Hepatocyte (in vitro differentiated cells): ENCODE data around the gene CAPRIN2. TPM values are rescaled to one million over a fixed set of nuclear protein-coding genes. Genes with fewer than 3 reads are reported as not detected.
A peak's percentile ranks its signal among the peaks of the same experiment; 100 is the strongest.

Experiments used
- DNase-seq: peaks from one replicate; pipeline ENCODE4 v3.0.0-alpha.2; 2016; ENCODE audit warnings: low spot score
- H2AFZ ChIP-seq: fragments of 200-600 bp; sonication (generic); 2 replicates; pipeline ENCODE4 v1.6.0; 2016; ENCODE audit warnings: antibody characterized with exemption, mild to moderate bottlenecking
- H3K27ac ChIP-seq: fragments of 200-600 bp; sonication (generic); 2 replicates; pipeline ENCODE4 v1.5.1; 2016; ENCODE audit warnings: mild to moderate bottlenecking
- H3K27me3 ChIP-seq: fragments of 200-600 bp; sonication (generic); 2 replicates; pipeline ENCODE4 v1.6.1; 2016
- H3K36me3 ChIP-seq: fragments of 200-600 bp; sonication (generic); replicated peaks from 2 replicates; pipeline ENCODE4 v1.5.1; 2016; ENCODE audit warnings: low read depth; ENCODE audit not compliant: insufficient read depth
- H3K4me1 ChIP-seq: fragments of 200-600 bp; sonication (generic); 2 replicates; pipeline ENCODE4 v1.5.1; 2016; ENCODE audit warnings: mild to moderate bottlenecking, moderate library complexity; ENCODE audit not compliant: insufficient read depth
- H3K4me2 ChIP-seq: fragments of 200-600 bp; sonication (generic); 2 replicates; pipeline ENCODE4 v1.6.0; 2016
- H3K4me3 ChIP-seq: fragments of 200-600 bp; sonication (generic); 2 replicates; pipeline ENCODE4 v1.5.1; 2016; ENCODE audit warnings: mild to moderate bottlenecking
- H3K79me2 ChIP-seq: fragments of 200-600 bp; sonication (generic); 2 replicates; pipeline ENCODE4 v1.6.0; 2017; ENCODE audit warnings: mild to moderate bottlenecking
- H3K9me2 ChIP-seq: fragments of 200-600 bp; sonication (generic); replicated peaks from 2 replicates; pipeline ENCODE4 v1.6.0; 2017; ENCODE audit warnings: mild to moderate bottlenecking; ENCODE audit not compliant: insufficient read depth
- H3K9me3 ChIP-seq: fragments of 200-600 bp; sonication (generic); 2 replicates; pipeline ENCODE4 v1.5.1; 2016; ENCODE audit warnings: low read depth, mild to moderate bottlenecking
- H4K20me1 ChIP-seq: fragments of 200-600 bp; sonication (generic); 2 replicates; pipeline ENCODE4 v1.6.0; 2016; ENCODE audit warnings: mild to moderate bottlenecking; ENCODE audit not compliant: insufficient read depth, poor library complexity, severe bottlenecking
- CTCF ChIP-seq: fragments of 200-600 bp; sonication (generic); IDR thresholded peaks from 2 replicates; pipeline ENCODE4 v1.5.1; 2016; ENCODE audit warnings: antibody characterized with exemption, mild to moderate bottlenecking; ENCODE audit not compliant: poor library complexity
- EZH2 ChIP-seq: fragments of 200-600 bp; sonication (generic); IDR thresholded peaks from 2 replicates; pipeline ENCODE4 v1.6.1; 2016; ENCODE audit warnings: antibody characterized with exemption, mild to moderate bottlenecking, borderline replicate concordance
- EZH2phosphoT487 ChIP-seq: fragments of 200-600 bp; sonication (generic); IDR thresholded peaks from one replicate; pipeline ENCODE4 v1.6.1; 2018; ENCODE audit warnings: antibody characterized with exemption, mild to moderate bottlenecking, low read depth, moderate library complexity; ENCODE audit not compliant: unreplicated experiment, severe bottlenecking
- WGBS: methylation state at CpG from one replicate; pipeline ENCODE4 v1.1.6; 2016; ENCODE audit warnings: low lambda C conversion rate; ENCODE audit errors: missing lambda C conversion rate; 5-methylcytosine and 5-hydroxymethylcytosine counted together
- polyA plus RNA-seq: library from polyadenylated mRNA; unstranded; fragments of >200 nt; fragmentation: Nextera tagmentation; extraction: Ambion mirVana; gene quantifications from 2 replicates; pipeline ENCODE4 v1.2.1, GENCODE V29; 2016
- total RNA-seq: library from RNA; depleted of rRNA; stranded (reverse); fragments of >200 nt; gene quantifications from 2 replicates; pipeline ENCODE4 v1.2.3, GENCODE V29; 2014

CAPRIN2 gene
- total and polyA plus RNA-seq, 2 experiments from 2014 or later = 19.0 to 25.4 TPM

GRCh38 chr12:30753751-30754382, 884 bp downstream of the CAPRIN2 start:
- DNase-seq = peak; percentile 17
- Histone ChIP-seq H3K27me3 (no peaks in the 10 kb centered on the region), H4K20me1 (peaks cover 2% of the 10 kb centered on the region), H3K4me1 (peaks cover 16% of the 10 kb centered on the region), H3K4me3 (peak overlapping the region; percentile 68), H2AFZ (peak overlapping the region; percentile 86), H3K27ac (peak overlapping the region; percentile 76), H3K9me2 (no peaks in the 10 kb centered on the region), H3K4me2 (peak overlapping the region; percentile 87), H3K9me3 (no peaks in the 10 kb centered on the region), H3K36me3 (no peaks in the 10 kb centered on the region), H3K79me2 (peaks cover 44% of the 10 kb centered on the region)
- 14% methylated on average over 18 of the region's 18 CpGs for WGBS
- TF ChIP-seq CTCF (no peak), EZH2 (no peak), EZH2phosphoT487 (no peak)

GRCh38 chr12:30753233-30753632, 1.5 kb downstream of the CAPRIN2 start:
- H2AFZ ChIP-seq = no peak overlapping the region
- no peaks in the 10 kb centered on the region for H3K9me3 ChIP-seq
- no peak overlapping the region for H3K4me3 ChIP-seq
- peak; percentile 33 for DNase-seq
- H3K36me3 ChIP-seq = no peaks in the 10 kb centered on the region
- H3K4me1 ChIP-seq = peaks cover 16% of the 10 kb centered on the region
- H3K27me3 ChIP-seq = no peaks in the 10 kb centered on the region
- H4K20me1 ChIP-seq = peaks cover 2% of the 10 kb centered on the region
- no peak overlapping the region for H3K27ac ChIP-seq
- TF ChIP-seq CTCF = peak; percentile 34
- TF ChIP-seq EZH2phosphoT487 = no peak
- no peak for TF ChIP-seq EZH2
- no peaks in the 10 kb centered on the region for H3K9me2 ChIP-seq
- peak overlapping the region; percentile 87 for H3K4me2 ChIP-seq
- peaks cover 49% of the 10 kb centered on the region for H3K79me2 ChIP-seq
- 66% methylated on average over 3 of the region's 3 CpGs for WGBS

GRCh38 chr12:30752255-30752654, 2.5 kb downstream of the CAPRIN2 start:
- peak overlapping the region; percentile 87 for H3K4me2 ChIP-seq
- H3K79me2 ChIP-seq = peaks cover 58% of the 10 kb centered on the region
- H3K9me2 ChIP-seq = no peaks in the 10 kb centered on the region
- H3K36me3 ChIP-seq = no peaks in the 10 kb centered on the region
- no peak for DNase-seq
- 72% methylated on average over 3 of the region's 3 CpGs for WGBS
- peaks cover 2% of the 10 kb centered on the region for H4K20me1 ChIP-seq
- no peak overlapping the region for H3K27ac ChIP-seq
- H3K9me3 ChIP-seq = no peaks in the 10 kb centered on the region
- no peak overlapping the region for H3K4me3 ChIP-seq
- H3K4me1 ChIP-seq = peaks cover 16% of the 10 kb centered on the region
- TF ChIP-seq CTCF (no peak), EZH2 (no peak), EZH2phosphoT487 (no peak)
- no peak overlapping the region for H2AFZ ChIP-seq
- H3K27me3 ChIP-seq = no peaks in the 10 kb centered on the region
